ENCODE results near the gene MCL1. TPM values are rescaled to one million over a fixed set of nuclear protein-coding genes. Genes with fewer than 3 reads are reported as not detected.
A peak's percentile ranks its signal among the peaks of the same experiment; 100 is the strongest.
"Not testable (repeated sequence)": the region's sequence is repeated elsewhere in the genome, so short reads cannot be mapped to it uniquely, and the experiment has no call there.

The MCL1 gene
- 100 to 1,000 TPM; 155 to 206 (median 189) TPM for polyA plus RNA-seq (ENCODE audit: insufficient read length in 4 of 4)

DNA sequence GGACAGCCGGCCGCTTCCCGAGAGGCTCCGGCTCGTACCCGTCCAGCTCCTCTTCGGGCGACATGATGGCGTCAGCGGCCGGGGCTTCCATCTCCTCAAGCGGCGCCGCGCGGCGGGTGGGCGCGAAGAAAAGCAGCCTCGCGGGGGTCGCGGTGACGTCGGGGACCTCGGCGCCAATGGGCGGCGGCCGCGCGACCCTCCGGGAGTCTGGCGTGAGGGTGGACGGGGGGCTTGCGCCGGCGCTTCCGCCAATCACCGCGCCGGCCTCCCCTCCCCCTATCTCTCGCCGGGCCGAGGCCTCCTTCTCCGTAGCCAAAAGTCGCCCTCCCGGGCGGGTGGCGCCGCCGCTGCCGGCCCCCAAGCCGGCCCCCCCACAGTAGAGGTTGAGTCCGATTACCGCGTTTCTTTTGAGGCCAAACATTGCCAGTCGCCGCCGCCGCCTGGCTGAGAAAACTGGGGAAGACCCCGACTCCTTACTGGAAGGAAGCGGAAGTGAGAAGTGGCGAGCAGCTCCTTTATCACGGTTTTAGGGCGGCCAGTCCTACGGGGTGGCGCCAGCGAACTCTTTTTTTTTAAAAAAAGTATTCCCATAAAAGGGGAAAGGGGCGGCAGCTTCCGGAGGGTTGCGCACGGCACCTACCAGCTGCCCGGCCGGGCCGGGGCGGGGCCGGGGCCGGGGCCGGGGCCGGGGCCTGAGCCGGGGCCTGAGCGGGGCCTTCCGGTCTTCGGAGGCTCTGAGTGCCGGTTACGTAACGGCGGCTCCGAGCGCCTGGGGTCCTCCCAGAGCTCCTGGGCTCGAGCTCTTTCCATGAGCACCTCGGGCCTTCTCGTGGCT, at the start of gene MCL1:
MCL1 (minus strand) TSS at position 501 of the 835 bp plus-strand sequence; CDS start at position 421, 80 bp downstream.
- DNase-seq (ENCODE audit: low read depth in 4 of 4, low spot score in 3 of 4) = peak; percentile 82 to 90 (median 88)

DNA sequence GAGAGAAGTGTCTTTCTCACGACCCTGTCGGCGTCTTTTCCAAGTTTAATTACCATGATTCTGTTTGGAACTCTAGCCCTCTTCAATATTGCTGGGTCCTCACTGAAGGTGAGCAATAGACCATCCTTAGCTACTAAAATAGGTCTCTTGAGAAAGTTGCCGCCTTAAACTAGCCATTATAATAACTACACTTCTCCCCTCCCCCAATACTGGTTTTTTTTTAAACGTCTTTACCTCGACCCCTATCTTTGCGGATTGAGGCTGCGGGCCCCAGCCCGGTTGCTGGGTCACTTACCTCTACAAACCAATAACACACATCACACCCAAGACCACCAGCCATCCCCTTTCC, 49.3 kb upstream of the MCL1 start:
- no peak for DNase-seq (ENCODE audit: low read depth in 4 of 4, low spot score in 3 of 4)

DNA sequence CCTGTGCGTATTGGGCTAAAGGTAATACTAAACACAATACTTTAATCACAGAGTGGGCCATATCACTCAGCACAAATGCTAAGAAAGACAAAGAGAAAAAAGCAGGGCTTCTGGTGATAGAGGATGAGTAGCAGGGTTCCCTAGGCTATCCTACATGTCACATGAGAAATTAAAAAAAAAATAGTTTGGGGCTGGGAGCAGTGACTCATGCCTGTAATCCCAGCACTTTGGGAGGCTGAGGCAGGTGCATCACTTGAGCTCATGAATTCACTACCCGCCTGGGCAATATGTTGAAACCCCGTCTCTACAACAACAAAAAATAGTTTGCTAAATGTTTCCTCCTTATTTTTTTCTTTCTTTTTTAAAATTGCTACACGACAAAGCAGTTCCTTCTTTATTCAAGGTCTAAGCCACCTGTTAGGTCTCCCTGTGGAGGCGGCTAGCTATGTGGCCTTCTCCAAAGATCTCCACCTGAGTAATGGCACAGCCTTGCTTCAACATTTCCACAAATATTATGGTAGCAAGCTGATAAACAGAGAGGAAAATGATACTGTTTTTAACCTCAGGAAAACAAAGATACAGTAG, 48.5 kb upstream of the MCL1 start:
- no peak for DNase-seq (ENCODE audit: low read depth in 4 of 4, low spot score in 3 of 4)

DNA sequence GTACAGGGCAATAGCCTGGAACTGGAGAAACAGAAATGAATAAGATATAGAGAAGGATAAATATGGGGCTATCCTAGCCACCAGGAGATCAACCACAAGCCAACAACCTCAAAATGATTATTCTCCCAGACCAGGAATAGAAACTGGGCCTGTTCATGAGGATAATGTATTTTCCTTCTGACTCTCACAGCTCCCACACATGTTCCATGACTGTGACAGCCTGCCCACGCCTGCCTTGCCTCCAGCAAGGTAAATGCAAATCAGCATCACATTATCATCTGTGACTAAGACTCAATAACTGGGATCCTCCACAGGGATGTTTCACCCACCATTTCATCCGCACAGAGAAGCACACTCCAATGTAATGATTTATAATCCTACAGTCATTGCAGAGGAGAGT, 46.7 kb upstream of the MCL1 start:
- no peak for DNase-seq (ENCODE audit: low read depth in 4 of 4, low spot score in 3 of 4)

DNA sequence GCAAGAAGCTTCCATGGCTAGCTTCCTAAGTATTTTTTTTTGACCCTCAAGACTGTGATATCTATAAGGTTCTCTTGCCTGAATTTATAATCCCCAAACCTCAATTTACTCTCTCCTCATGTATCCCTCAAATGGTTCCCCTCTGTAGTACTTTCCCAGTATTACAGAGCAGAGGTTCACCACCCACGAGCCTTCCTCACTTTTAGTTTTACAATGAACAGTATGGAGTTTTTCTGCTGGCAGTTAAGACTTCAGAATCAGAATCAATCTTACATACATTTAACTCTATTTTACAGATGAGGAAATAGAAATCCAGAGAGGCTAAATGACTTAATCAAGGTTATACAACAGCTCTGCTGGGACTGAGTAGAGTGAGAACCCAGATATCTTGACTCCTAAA, 45.1 kb upstream of the MCL1 start:
- not testable (repeated sequence) for DNase-seq (ENCODE audit: low read depth in 4 of 4, low spot score in 3 of 4)

DNA sequence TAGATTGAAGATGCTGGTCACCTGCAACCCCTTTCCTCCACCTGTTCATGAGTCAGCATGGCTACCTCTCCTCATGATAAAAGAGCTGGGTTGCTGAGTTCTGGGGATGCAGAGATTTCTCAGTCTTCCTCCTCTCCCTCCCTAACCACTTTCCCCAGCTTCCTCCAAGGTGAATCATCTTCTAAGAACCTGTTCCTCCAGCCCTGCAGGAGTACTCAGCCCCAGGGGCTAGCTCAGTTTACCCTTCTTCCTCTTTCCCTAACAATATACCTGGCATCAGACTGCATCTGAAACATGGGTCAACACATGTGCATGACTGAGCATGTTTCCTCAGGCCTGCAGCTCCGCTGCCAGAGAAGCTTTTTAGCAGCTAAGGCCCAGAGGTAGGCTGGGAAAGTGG, 44.7 kb upstream of the MCL1 start:
- not testable (repeated sequence) for DNase-seq (ENCODE audit: low read depth in 4 of 4, low spot score in 3 of 4)

DNA sequence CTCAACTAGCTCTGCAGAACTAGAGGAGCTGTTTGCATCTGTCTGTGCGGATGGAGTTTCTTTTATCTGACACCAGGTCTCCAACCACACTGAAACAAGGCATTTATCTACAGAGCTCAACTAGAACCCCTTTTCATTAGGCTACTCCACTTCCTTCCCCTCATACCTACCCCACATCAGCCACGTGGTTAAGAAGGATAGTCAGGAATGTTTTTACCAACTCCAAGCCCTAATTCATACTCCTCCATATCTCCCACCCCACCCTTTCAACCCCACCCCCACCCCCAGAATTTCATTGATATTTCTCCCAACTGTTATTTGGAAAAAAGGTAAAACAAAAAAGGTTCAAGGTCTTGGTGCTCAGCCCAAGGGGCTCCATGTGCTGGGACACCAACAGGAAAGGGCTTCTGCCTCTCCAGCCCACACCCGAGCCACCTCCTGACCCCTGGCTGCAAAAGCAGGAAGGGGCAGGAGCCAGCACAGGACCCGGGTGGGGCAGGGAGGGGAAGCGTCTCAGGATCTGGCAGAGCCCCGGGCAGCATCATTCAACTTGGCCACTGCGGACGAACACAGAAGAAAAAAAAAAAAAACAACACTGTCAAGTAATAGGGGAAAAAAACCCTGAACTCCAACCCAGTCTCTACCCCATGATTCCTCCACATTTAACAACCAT, 43.0 kb upstream of the MCL1 start:
- no peak for DNase-seq (ENCODE audit: low read depth in 4 of 4, low spot score in 3 of 4)

DNA sequence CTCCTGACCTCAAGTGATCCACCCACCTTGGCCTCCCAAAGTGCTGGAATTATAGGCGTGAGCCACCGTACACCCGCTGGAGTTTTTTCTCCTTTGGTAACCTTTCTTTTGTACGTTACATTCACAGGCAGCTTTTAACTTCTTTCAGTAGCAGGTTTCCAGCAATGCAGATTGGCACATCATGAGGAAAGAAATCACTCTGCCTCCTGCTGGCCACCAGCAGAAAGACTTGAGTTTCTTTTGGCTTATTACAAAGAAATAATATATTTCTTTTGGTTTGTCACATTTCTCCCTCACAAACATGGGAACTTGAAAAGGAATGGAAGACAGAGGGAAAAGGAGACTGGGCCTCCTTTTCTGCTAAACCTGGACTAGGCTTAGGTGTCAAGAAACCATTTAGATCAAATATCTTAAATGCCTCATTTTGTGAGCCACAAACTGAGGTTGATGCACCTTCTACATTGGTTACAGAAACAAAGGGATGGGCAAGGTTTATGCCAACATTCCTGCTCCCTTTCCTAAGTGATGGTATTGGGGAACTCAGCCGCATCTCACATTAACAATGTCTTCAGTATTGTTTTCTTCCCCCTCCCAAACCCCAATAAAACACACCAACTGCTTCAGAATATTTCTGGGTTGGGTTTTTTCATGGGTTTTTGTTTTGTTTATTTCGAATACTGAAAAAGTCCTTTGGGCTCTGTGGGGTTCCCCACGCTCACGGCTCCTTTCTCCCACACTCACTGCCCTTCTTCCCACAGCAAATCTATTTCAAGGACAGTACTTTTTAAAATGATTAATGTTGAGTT, 42.3 kb upstream of the MCL1 start:
- peak in 1 of 4 donors; percentile 35 for DNase-seq (ENCODE audit: low read depth in 4 of 4, low spot score in 3 of 4)

DNA sequence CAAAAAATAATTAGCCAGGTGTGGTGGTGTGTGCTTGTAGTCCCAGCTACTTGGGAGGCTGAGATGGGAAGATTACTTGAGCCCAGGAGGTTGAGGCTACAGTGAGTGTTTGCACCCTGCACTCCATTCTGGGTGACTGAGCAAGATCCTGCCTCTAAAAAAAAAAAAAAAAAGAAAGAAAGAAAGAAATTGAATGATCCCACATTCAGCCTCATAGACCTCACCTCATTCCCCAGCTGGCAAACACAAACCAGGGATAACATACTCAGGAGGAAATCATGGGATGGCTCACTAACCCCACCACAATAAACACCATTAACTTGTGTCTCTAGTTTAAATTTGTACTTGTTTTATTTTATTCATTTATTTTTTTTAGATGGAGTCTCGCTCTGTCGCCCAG, 41.5 kb upstream of the MCL1 start:
- DNase-seq (ENCODE audit: low read depth in 4 of 4, low spot score in 3 of 4) = no peak

DNA sequence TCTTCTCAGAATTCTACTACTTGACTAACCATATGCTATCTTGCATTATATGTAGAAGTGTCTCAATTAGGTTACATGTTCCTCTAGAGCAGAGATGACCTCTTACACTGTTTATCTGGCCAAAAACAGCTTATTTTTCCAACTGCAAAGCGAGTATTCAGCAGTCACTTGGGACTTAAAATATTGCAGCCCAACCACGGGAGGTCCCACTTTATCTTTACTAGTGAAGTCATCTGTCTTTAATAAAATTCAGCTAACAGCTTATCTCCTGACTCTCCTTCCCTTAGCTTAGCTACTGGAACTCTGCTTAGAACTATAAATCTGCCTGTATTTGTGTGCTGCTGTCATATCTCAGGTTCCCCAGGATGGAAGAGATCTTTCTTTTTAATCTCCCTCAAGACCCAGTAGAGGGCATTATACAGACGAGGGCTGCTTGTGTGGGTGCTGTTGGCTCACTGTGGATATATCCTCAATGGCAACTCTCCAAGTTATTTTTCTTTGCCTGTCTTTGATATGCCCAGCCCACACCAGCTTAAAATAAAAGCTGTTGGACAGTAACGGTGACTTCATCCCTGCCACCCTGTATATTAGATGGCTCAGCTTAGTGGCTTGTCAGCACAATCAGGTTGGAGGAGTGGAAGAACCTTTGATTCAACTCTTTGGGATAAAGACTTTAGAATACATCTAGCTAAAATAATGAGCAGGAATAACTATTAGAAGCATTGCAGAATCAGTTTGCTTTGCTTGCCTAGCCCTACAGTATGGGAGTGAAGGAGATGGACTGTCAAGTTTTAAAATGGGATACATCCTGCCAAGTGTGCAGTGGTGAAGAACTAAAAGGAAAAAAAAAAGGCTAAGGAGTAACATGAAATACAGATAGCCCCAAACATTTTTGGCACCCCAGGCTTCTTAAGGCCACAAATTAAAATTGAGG, 40.4 kb upstream of the MCL1 start:
- DNase-seq (ENCODE audit: low read depth in 4 of 4, low spot score in 3 of 4) = no peak

DNA sequence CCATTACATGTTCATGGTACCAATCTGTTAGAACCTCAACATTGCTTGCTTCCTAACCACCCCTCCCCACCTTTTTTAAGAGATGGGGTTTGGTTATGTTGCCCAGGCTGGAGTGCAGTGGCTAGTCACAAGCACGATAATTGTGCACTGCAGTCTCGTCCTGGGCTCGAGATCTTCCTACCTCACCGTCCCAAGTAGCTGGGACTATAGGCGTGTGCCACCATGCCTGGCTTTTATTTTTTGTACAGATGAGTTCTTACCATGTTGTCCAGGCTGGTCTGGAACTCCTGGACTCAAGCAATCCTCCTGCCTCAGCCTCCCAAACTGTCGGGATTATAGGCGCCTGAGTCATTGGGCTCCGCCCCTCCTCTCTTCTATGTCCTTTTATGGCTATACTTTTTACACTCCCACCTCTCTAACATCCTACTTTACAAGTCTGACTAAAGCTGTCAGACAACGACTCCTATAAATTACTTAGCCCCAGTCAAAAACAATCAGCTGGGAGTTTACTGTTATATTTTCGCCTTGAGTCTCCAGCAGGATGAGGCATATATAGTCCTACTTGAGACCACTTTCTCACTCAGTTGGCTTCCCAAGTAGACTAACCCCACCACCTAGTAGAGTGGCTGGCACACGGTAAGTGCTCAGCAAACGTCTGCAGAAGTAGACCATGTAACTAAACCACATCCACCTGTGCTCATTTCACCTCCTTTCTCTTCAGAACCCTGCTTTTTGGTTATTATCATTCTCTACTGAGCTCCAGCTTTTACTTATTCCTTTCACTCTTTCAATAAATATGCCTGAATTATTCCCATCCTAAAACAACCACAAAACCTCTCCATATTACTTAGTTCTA, 36.2 kb upstream of the MCL1 start:
- no peak for DNase-seq (ENCODE audit: low read depth in 4 of 4, low spot score in 3 of 4)

DNA sequence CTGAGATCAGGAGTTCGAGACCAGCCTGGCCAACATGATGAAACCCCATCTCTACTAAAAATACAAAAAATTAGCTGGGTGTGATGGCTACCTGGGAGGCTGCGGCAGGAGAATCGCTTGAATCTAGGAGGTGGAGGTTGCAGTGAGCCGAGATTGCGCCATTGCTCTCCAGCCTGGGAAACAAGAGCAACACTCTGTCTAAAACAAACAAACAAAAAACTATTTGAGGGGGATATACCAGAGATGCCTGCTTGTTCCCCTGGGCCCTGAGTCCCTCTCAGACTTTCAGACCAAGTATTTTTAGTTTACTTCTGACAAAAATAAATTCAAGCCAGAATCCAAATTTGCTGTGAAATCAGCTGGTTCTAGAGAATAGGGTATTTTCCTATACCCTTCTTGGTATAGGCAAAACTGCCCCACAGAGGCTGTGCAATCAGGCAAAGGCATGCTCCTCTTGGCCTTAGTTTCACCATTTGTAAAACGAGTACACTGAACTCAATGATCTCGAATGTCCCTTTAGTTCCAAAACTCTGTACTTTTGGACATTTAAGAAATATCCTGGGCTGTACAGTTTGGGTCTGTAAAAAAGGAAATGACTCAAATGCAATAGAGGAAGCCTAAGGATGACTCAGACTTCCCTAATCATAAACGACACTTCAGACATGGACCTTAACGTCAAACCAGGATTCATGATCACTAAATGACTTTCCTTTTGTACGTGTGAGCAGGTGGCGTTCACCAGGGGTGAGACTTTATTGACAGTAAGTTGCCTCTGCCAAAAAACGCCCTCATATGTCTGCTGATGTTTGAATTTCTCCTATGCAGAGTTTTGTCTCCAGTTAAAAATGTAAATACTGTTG, 33.9 kb upstream of the MCL1 start:
- DNase-seq (ENCODE audit: low read depth in 4 of 4, low spot score in 3 of 4) = no peak

DNA sequence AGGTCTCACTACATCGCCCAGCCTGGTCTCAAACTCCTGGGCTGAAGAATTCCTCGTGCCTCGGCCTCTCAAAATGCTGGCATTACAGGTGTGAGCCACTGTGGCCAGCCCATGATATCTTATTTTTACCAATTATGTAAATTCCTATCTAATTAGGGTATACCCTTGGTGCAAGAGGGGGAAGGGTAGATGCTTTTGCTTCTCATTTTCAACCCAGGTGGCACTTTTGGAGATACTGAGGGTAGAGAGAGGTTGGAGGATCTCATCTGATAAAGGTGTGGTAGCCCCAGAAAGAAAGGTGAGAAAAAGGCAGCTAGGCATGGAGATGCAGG, 32.6 kb upstream of the MCL1 start:
- DNase-seq (ENCODE audit: low read depth in 4 of 4, low spot score in 3 of 4) = no peak

DNA sequence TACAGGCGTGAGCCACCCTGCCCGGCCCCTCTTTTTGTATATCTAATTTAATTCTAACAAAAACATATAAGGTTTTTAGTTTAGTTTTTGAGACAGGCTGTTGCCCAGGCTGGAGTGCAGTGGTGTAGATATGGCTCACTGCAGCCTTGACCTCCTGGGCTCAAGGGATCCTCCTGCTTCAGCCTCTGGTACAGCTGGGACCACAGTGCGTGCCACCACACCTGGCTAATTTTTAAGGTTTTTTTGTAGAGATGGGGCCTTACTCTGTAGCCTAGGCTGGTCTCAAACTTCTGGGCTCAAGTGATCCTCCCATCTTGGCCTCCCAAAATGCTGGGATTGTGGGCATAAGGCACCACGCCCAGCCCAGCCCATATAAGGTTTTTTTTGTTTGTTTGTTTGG, 31.2 kb upstream of the MCL1 start:
- DNase-seq (ENCODE audit: low read depth in 4 of 4, low spot score in 3 of 4) = no peak

DNA sequence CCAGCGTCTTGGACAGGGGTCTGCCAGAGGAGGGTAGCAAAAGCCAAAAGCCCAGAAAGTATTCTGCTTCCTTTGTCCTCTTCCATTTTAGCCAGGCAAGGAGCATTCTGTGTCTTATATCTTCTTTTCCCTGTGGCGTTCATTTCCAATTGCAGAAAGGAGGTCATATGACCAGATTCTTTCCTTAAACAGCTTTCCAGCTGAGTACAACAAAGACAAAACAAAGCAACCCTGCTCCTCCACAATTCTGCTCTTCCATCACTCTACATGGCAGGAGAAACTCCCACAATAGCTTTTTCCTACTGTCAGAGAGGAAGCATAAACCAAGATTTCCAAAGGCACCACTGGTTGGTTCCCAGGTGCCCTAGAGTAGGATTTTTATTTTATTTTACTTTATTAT, 30.3 kb upstream of the MCL1 start:
- no peak for DNase-seq (ENCODE audit: low read depth in 4 of 4, low spot score in 3 of 4)

DNA sequence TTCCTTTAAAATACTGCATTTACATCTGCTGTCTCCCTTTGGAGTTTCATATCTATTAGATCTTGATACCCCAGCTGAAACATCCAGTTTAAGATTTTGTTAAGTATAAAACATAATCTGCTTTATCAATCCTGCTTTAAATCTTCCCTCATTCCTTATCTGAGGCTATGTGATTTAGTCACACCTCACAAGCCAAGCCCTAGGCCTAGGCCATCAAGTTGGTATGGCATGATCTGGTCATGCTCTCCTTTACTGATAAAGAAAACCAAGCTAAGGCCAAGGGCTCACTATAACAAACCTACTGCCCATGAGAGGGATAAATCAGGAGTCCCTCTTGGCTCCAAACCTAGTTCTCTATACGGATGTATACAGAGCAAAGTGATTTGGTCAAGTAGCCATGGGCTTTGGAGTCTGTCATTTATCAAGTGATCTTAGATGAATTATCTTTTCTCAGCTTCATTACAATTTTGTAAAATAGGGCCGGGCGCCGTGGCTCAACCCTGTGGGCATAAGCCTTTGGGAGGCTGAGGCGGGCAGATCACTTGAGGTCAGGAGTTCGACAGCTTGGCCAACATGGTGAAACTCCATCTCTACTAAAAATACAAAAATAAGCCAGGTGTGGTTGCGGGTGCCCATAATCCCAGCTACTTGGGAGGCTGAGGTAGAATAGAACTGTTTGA, 27.2 kb upstream of the MCL1 start:
- no peak for DNase-seq (ENCODE audit: low read depth in 4 of 4, low spot score in 3 of 4)

DNA sequence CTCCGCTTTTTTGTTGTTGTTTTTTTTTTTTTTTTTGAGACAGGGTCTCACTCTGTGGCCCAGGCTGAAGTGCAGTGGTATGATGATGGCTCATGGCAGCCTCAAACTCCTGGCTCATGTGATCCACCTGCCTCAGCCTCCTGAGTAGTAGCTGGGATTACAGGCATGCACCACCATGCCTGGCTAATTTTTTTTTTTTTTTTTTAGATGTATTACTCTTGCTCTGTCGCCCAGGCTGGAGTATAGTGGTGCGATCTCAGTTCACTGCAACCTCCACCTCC, 26.0 kb upstream of the MCL1 start:
- not testable (repeated sequence) for DNase-seq (ENCODE audit: low read depth in 4 of 4, low spot score in 3 of 4)

DNA sequence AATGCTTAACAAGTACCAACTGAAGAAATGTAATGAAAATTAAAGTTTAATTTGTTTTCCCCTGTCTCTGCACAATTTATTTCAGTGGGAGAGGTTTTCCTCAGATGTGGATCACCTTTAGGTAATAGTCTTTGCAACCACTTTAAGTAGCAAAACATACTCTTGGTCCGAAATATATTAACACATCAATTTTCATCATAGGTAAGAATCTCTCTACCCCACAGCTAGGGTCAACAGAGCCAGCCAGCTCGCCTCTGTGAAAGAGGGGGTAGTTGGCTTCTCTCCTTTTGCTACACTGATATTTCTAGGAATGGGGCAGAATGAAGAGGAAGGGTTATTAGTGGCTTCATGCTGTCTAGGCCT, 24.8 kb upstream of the MCL1 start:
- no peak for DNase-seq (ENCODE audit: low read depth in 4 of 4, low spot score in 3 of 4)

Data from right renal pelvis (tissue), 4 donors.